Measurements from ENCODE around the gene FMNL2. TPM values are rescaled to one million over a fixed set of nuclear protein-coding genes. Genes with fewer than 3 reads are reported as not detected.

Gene FMNL2
- total and polyA plus RNA-seq, 4 donors = 18.8 to 81.4 (median 38.4) TPM

GRCh38 chr2:152695763-152696162 lies 360.8 kb downstream of the FMNL2 start:
- Histone ChIP-seq H3K36me3 (ENCODE audit: control insufficient read depth in 4 of 4, insufficient read depth in 4 of 4, low read length in 4 of 4) (peaks cover 0 to 4% (median 3%) of the 10 kb centered on the region in 4 donors), H3K9me3 (ENCODE audit: control insufficient read depth in 4 of 4, insufficient read depth in 3 of 4, low read length in 3 of 4) (no peaks in the 10 kb centered on the region), H3K27me3 (ENCODE audit: control insufficient read depth in 3 of 3, insufficient read depth in 3 of 3, low read length in 2 of 3) (no peaks in the 10 kb centered on the region), H3K27ac (ENCODE audit: low read depth in 1 of 2, low read length in 1 of 2) (no peak overlapping the region), H3K4me1 (ENCODE audit: control insufficient read depth in 5 of 5, insufficient read depth in 5 of 5, low read length in 5 of 5) (no peaks in the 10 kb centered on the region), H3K4me3 (no peak overlapping the region), H3K9ac (ENCODE audit: insufficient read depth in 1 of 2, low read length in 2 of 2) (no peak overlapping the region)
- no peak for TF ChIP-seq CTCF (IDR thresholded peaks at IDR 0.05; ENCODE audit: control extremely low read depth, extremely low read depth)
- no peak for DNase-seq
- 94 to 99% methylated on average over 3 of the region's 3 CpGs for WGBS, 2 donors
- no peak for ATAC-seq (ENCODE audit: insufficient read depth, low FRiP score)

GRCh38 chr2:152696476-152696875 lies 361.5 kb downstream of the FMNL2 start:
- no peak for TF ChIP-seq CTCF (IDR thresholded peaks at IDR 0.05; ENCODE audit: control extremely low read depth, extremely low read depth)
- no peak for DNase-seq
- ATAC-seq (ENCODE audit: insufficient read depth, low FRiP score) = no peak

More at GRCh38 chr2:152696476-152696875, 361.5 kb downstream of the FMNL2 start:
- H3K36me3 ChIP-seq (ENCODE audit: control insufficient read depth in 4 of 4, insufficient read depth in 4 of 4, low read length in 4 of 4) = peaks cover 0 to 4% (median 3%) of the 10 kb centered on the region in 4 donors
- H3K9me3 ChIP-seq (ENCODE audit: control insufficient read depth in 4 of 4, insufficient read depth in 3 of 4, low read length in 3 of 4) = no peaks in the 10 kb centered on the region
- H3K4me1 ChIP-seq (ENCODE audit: control insufficient read depth in 5 of 5, insufficient read depth in 5 of 5, low read length in 5 of 5) = no peaks in the 10 kb centered on the region
- H3K27ac ChIP-seq (ENCODE audit: low read depth in 1 of 2, low read length in 1 of 2) = no peak overlapping the region
- H3K27me3 ChIP-seq (ENCODE audit: control insufficient read depth in 3 of 3, insufficient read depth in 3 of 3, low read length in 2 of 3) = no peaks in the 10 kb centered on the region
- H3K4me3 ChIP-seq = no peak overlapping the region
- whole genome bisulfite sequencing, 2 donors = 83 to 100% methylated on average over 1 of the region's 1 CpG
- H3K9ac ChIP-seq (ENCODE audit: insufficient read depth in 1 of 2, low read length in 2 of 2) = no peak overlapping the region

Small RNA genes within 50 kb of the gene (small RNA-seq; reads per million reads assigned to genes)
- not detected for gene AC012443.1 (ENCODE audit: low replicate concordance)

Other genes with a start within 250 kb of the FMNL2 start
- 10 to 100 TPM in 1 of 2 donors, 1 to 10 TPM in 1; 8.1 to 10.9 TPM for gene CACNB4, start 236.1 kb upstream of the FMNL2 start, total RNA-seq
- 1 to 10 TPM in 1 of 2 donors, under 1 TPM in 1; 0.57 to 3.0 TPM for gene CACNB4, start 236.1 kb upstream of the FMNL2 start, polyA plus RNA-seq
- 10 to 100 TPM; 37.2 to 62.1 TPM for gene STAM2, start 159.4 kb upstream of the FMNL2 start, total RNA-seq
- gene STAM2, start 159.4 kb upstream of the FMNL2 start, polyA plus RNA-seq = 10 to 100 TPM in 1 of 2 donors, 1 to 10 TPM in 1; 8.0 to 11.0 TPM